ENCODE results near the gene AKR1B1. TPM values are rescaled to one million over a fixed set of nuclear protein-coding genes. Genes with fewer than 3 reads are reported as not detected.

The AKR1B1 gene
- total RNA-seq, 1 experiment from 2014 or later = 135 TPM

GRCh38 chr7:134480730-134481129 is 21.8 kb upstream of the AKR1B1 start:
- CTCF ChIA-PET = interaction anchor here (0.6 to 4.4 kb wide), 11 partner anchors 12 to 73 kb away, joined by 3 to 29 read pairs (median 3); partner anchors contain the start of gene AKR1B1
- POLR2A ChIA-PET = interaction anchor here (0.9 to 1.2 kb wide), 2 partner anchors 22 to 34 kb away, joined by 3 to 4 read pairs; partner anchors contain the start of gene AKR1B1
- Mint-ChIP-seq H3K4me1 (peaks cover 14% of the 10 kb centered on the region), H3K36me3 (no peaks in the 10 kb centered on the region), H3K9me3 (peaks cover 8% of the 10 kb centered on the region), H3K27me3 (ENCODE audit: low read depth) (no peaks in the 10 kb centered on the region), H3K4me3 (no peak overlapping the region), H3K27ac (no peak overlapping the region)
- no peak for DNase-seq (ENCODE audit: low spot score)
- TF ChIP-seq ARID4B (CRISPR knock-in tag; IDR thresholded peaks at IDR 0.05; ENCODE audit: borderline replicate concordance) (no peak), NR2C2 (CRISPR knock-in tag; IDR thresholded peaks at IDR 0.05) (no peak), FOXP4 (CRISPR knock-in tag; IDR thresholded peaks at IDR 0.05) (no peak), STAT6 (CRISPR knock-in tag; conservative IDR thresholded peaks at IDR 0.05; ENCODE audit: low read depth) (no peak), SOX15 (CRISPR knock-in tag; IDR thresholded peaks at IDR 0.05) (no peak), CREM (CRISPR knock-in tag; IDR thresholded peaks at IDR 0.05) (no peak), ZNF263 (CRISPR knock-in tag; IDR thresholded peaks at IDR 0.05; ENCODE audit: low read depth) (no peak), GRHL2 (CRISPR knock-in tag; IDR thresholded peaks at IDR 0.05; ENCODE audit: insufficient replicate concordance, severe bottlenecking) (no peak), CREB1 (CRISPR knock-in tag; IDR thresholded peaks at IDR 0.05) (no peak), ETV6 (CRISPR knock-in tag; IDR thresholded peaks at IDR 0.05) (no peak), ESRRA (CRISPR knock-in tag; IDR thresholded peaks at IDR 0.05; ENCODE audit: borderline replicate concordance) (no peak), ZNF219 (CRISPR knock-in tag; IDR thresholded peaks at IDR 0.05; ENCODE audit: borderline replicate concordance) (no peak), USF1 (CRISPR knock-in tag; IDR thresholded peaks at IDR 0.05) (no peak), ZNF671 (CRISPR knock-in tag; IDR thresholded peaks at IDR 0.05) (no peak)
- peak; percentile 76 for ATAC-seq

- H3K36me3 Mint-ChIP-seq = no peaks in the 10 kb centered on the region
- no peak overlapping the region for H3K27ac Mint-ChIP-seq
- peaks cover 8% of the 10 kb centered on the region for H3K9me3 Mint-ChIP-seq
- no peaks in the 10 kb centered on the region for H3K27me3 Mint-ChIP-seq (ENCODE audit: low read depth)
- POLR2A ChIA-PET = interaction anchor here (0.9 to 1.2 kb wide), 2 partner anchors 21 to 34 kb away, joined by 3 to 4 read pairs; partner anchors contain the start of gene AKR1B1
- ATAC-seq (no peak), DNase-seq (ENCODE audit: low spot score) (no peak)
- peaks cover 14% of the 10 kb centered on the region for H3K4me1 Mint-ChIP-seq
- H3K4me3 Mint-ChIP-seq = no peak overlapping the region
- CTCF ChIA-PET = interaction anchor here (0.7 to 4.4 kb wide), 9 partner anchors 12 to 74 kb away, joined by 3 to 29 read pairs (median 3); partner anchors contain the start of gene AKR1B1
- no peak for TF ChIP-seq NFE2L1 (CRISPR knock-in tag; IDR thresholded peaks at IDR 0.05)
- no peak for TF ChIP-seq ZNF317 (CRISPR knock-in tag; IDR thresholded peaks at IDR 0.05; ENCODE audit: borderline replicate concordance, low read depth)
- no peak for TF ChIP-seq FOXP4 (CRISPR knock-in tag; IDR thresholded peaks at IDR 0.05)
- no peak for TF ChIP-seq CBFB (CRISPR knock-in tag; IDR thresholded peaks at IDR 0.05; ENCODE audit: low read depth)
- TF ChIP-seq ARID4B (CRISPR knock-in tag; IDR thresholded peaks at IDR 0.05; ENCODE audit: borderline replicate concordance) = no peak
- TF ChIP-seq ESRRA (CRISPR knock-in tag; IDR thresholded peaks at IDR 0.05; ENCODE audit: borderline replicate concordance) = no peak
Observed at GRCh38 chr7:134480202-134480601, 21.3 kb upstream of the AKR1B1 start.
